D721Med (cell line): ENCODE results near the gene GPR153.

Source experiments
- DNase-seq: peaks from one replicate; pipeline ENCODE4 v3.0.0; 2011; ENCODE audit warnings: low spot score; ENCODE audit not compliant: insufficient read length
- FAIRE-seq: peaks from 2 replicates; lab custom pipeline; 2011; peaks lifted over from hg19 to GRCh38; lab: Jason Lieb, UNC
- CTCF ChIP-seq: IDR thresholded peaks from 2 replicates; pipeline ENCODE4 v1.5.1; 2012; ENCODE audit warnings: mild to moderate bottlenecking, control low read depth; ENCODE audit not compliant: insufficient read depth; ENCODE audit errors: missing control alignments

GPR153 gene

GRCh38 chr1:6253380-6253779, 7.5 kb downstream of the GPR153 start:
- DNase-seq = no peak
- TF ChIP-seq CTCF = no peak
- FAIRE-seq = no peak

GRCh38 chr1:6252374-6252710, 8.6 kb downstream of the GPR153 start:
- DNase-seq (no peak), FAIRE-seq (no peak)
- no peak for TF ChIP-seq CTCF

GRCh38 chr1:6251681-6252373, 9.1 kb downstream of the GPR153 start:
- no peak for DNase-seq
- TF ChIP-seq CTCF = no peak
- no peak for FAIRE-seq

DNA sequence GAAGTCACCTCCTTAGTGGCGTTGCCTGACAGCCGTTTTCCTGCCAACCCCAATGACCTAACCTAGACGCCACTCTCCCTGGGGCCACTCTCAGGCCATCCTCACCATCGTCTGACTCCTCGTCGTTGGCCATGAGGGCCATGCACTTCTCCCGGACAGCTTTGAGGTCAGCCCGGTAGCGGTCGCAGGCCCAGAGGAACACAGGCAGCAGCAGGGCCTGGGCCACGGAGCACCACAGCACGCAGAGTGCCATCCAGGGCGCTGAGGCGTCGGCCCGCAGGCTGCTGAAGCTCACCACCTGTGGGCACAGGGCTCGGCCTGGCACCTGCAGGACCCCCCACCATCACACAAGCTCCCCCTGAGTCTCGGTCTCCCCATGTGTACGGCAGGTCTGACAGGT, 9.7 kb downstream of the GPR153 start:
- TF ChIP-seq CTCF = no peak
- FAIRE-seq (no peak), DNase-seq (no peak)

DNA sequence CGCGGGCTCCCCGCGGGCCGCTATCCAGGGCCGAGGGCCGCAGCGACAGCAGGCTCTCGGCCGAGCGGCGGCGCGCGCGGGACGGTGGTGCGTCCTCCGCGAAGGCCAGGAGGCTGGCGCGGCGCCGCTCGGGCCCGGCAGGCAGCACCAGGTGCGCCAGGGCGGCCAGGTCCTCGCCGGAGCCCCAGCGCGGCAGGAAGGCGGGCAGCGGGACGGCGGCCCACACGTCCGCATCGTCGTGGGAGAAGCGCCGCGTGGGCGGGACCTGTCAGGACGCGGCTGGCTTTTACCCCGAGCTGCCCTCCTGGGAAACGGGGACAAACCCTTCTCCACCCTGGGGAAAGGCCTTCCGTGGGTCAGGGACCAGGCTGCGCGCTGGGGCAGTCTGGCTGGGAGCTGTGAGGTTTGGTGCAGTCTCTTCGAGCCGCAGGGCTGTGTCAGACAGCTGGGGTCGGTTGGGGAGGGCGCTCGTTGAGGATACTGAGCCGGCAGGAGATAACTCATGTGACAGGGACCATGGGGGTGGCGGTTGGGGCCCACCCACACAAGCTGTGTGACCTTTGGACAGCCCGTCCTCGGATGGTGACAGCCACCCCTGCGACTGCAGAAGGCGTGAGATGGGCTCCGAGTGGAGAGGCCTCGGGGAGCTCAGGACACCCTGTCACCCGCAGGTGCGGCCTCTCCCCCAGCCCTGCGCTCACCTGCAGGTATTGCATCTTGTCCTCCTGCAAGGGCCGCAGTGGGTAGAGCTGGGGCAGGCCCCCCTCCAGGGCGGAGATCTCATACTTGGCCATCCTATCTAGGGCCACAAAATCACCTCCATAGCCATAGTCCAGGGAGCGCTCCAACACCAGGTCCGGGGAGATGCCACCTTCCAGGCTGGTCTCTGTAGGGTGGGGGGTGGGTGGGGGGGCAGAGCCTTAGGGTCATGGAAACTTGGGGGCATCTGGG, 10.9 kb downstream of the GPR153 start:
- FAIRE-seq = no peak
- no peak for TF ChIP-seq CTCF
- DNase-seq = no peak

DNA sequence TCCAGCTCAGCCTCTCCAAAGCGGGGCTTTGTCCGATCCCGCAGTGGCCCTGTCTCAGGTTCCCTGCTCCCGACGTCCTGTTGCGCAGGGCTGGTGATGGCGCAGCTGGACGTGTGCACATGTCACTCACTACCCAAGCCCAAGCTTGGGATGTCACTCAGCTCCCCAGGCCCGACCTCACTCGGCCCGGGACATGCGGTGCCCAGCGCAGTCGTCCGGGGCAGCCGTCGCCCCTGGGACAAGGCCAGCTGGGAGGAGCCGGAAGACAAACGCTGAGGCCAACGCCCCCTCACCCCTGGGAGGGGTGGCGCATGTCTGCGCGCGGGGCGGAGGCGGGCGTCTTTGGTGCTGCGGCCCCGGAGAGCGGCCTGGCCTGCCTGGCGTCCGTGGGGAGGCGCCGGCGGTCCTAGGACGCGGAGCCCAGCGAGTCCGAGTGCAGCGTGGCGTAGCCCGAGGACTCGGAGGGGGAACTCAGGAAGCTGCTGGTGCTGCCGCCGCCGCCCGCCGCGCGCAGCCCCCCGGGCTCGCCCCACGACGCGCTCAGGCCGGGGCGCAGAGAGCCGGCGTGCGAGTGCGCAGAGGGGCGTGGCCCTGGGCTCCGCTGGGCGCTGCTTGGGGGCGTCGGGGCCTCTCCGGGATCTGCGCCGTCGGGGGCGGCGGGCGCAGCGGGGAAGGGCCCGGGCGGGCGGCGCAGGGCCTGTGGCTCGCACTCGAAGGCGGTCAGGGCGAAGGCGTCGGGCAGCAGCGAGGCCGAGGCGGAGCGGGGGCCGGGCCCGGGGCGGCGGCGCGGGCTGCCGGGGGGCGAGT, 11.8 kb downstream of the GPR153 start:
- no peak for FAIRE-seq
- TF ChIP-seq CTCF = no peak
- no peak for DNase-seq
